GM12891 (cell line): Measurements from ENCODE around the gene FBXW2.
"Not testable (repeated sequence)": the region's sequence is repeated elsewhere in the genome, so short reads cannot be mapped to it uniquely, and the experiment has no call there.

Source experiments
- DNase-seq: peaks from one replicate; pipeline ENCODE4 v3.0.0; 2011; ENCODE audit warnings: low spot score; ENCODE audit not compliant: insufficient read length
- FAIRE-seq: peaks from 2 replicates; lab custom pipeline; 2011; peaks lifted over from hg19 to GRCh38; lab: Jason Lieb, UNC
- PAX5 ChIP-seq: IDR thresholded peaks from 2 replicates; pipeline ENCODE4 v1.6.1; 2011; ENCODE audit warnings: low read length, moderate library complexity, mild to moderate bottlenecking; ENCODE audit not compliant: insufficient read depth, severe bottlenecking
- POLR2A ChIP-seq: IDR thresholded peaks from 2 replicates; pipeline ENCODE4 v1.6.1; 2011; ENCODE audit warnings: low read depth, low read length, control low read depth
- POLR2AphosphoS5 ChIP-seq: IDR thresholded peaks from 2 replicates; pipeline ENCODE4 v1.6.1; 2011; ENCODE audit warnings: low read depth, low read length, control low read depth
- POU2F2 ChIP-seq: IDR thresholded peaks from 2 replicates; pipeline ENCODE4 v1.6.1; 2011; ENCODE audit warnings: low read depth, mild to moderate bottlenecking, control low read depth, low read length, moderate library complexity
- SPI1 ChIP-seq: IDR thresholded peaks from 2 replicates; pipeline ENCODE4 v1.6.1; 2011; ENCODE audit warnings: low read depth, low read length, control low read depth
- TAF1 ChIP-seq: IDR thresholded peaks from 2 replicates; pipeline ENCODE4 v1.6.1; 2011; ENCODE audit warnings: low read depth, low read length, control low read depth

The FBXW2 gene

DNA sequence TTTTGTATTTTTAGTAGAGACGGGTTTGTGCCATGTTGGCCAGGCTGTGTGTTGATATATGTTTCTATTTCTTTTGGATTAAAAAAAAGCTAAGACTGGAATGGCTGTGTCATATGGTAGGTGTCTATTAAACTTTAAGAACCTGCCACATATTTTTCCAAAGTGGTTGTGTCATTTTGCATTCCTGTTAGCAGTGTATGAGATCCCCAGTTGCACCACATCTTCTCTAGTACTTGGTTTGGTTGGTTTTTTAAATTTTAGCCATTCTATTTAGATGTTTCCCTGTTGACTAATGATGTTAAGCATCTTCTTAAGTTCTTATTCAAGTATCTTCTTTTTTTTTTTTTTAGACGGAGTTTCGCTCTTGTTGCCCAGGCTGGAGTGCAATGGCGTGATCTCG, 42.8 kb downstream of the FBXW2 start:
- no peak for DNase-seq
- FAIRE-seq, result no peak
- TF ChIP-seq POLR2A, result no peak
- TF ChIP-seq POLR2AphosphoS5, result no peak
- no peak for TF ChIP-seq POU2F2
- TF ChIP-seq PAX5, result no peak
- no peak for TF ChIP-seq SPI1
- no peak for TF ChIP-seq TAF1

DNA sequence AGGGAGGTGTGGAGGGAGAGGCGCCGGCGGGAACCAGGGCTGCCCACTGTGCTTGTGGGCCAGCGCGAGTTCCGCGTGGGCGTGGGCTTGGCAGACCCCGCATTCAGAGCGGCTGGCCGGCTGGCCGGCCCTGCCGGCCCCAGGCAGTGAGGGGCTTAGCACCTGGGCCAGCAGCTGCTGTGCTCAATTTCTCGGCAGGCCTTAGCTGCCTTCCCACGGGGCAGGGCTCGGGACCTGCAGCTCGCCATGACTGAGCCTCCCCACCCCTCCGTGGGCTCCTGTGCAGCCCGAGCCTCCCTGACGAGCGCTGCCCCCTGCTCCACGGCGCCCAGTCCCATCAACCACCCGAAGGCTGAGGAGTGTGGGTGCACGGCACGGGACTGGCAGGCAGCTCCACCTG, 46.9 kb downstream of the FBXW2 start:
- FAIRE-seq, DNase-seq: not testable (repeated sequence)

DNA sequence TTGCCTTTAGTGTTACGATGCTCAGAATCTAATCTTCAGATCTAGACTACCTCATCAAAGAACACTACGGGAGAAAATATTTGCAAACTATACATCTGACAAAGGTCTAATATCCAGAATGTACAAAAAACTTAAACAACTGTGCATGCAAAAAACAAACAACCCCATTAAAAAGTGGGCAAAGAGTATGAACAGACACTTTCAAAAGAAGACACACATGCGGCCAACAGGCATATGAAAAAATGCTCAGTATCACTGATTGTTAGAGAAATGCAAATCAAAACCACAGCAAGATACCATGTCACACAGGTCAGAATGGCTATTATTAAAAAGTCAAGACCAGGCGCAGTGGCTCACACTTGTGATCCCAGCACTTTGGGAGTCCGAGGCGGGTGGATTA, 47.9 kb downstream of the FBXW2 start:
- FAIRE-seq, result no peak
- no peak for DNase-seq
- TF ChIP-seq PAX5, result no peak
- TF ChIP-seq POU2F2, result no peak
- TF ChIP-seq POLR2A, result no peak
- no peak for TF ChIP-seq SPI1
- no peak for TF ChIP-seq TAF1
- no peak for TF ChIP-seq POLR2AphosphoS5

DNA sequence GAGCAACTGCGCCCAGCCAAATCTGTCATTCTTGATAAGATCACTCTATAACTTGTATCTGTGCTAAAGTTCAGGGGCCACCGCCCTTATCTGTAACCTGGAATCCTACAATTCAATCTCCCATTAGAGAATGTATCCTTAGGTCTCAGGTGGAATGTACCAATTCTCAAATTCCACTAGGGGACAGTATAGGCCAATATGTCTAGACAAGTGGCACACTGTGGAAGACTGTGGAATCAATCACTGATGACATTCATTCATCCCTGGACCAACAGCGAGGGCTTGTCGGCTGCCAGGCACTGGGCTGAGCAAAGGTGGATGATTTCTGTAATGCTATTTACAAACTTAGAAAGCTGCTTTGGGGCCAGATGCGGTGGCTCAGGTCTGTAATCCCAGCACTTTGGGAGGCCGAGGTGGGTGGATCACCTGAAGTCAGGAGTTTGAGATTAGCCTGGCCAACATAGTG, 50.2 kb downstream of the FBXW2 start:
- FAIRE-seq (peak; percentile 66), DNase-seq (peak; percentile 44)

DNA sequence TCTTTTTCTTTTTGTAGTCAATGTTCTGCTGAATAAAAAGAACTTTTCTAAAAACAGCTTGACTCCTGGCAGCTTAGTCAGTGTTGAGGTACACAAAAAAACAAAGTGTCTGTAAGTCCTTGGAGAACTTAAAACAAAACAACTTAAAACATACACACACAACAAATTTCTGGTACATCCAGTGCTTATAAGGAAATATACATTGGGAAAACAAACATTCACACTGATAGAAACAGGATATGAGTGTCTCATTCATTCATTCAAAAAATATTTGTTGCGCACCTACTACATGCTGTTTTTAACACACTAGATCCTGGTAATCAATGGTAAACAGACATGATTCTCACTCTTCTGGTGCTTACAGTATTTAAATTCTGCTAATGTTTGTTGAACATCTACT, 51.5 kb downstream of the FBXW2 start:
- no peak for DNase-seq
- FAIRE-seq, result no peak
- no peak for TF ChIP-seq SPI1
- no peak for TF ChIP-seq POLR2A
- TF ChIP-seq PAX5, result no peak
- no peak for TF ChIP-seq POU2F2

More for the DNA sequence above, 50.2 kb downstream of the FBXW2 start:
- TF ChIP-seq SPI1 (no peak), POU2F2 (no peak), POLR2AphosphoS5 (no peak), TAF1 (no peak), POLR2A (no peak), PAX5 (no peak)

DNA sequence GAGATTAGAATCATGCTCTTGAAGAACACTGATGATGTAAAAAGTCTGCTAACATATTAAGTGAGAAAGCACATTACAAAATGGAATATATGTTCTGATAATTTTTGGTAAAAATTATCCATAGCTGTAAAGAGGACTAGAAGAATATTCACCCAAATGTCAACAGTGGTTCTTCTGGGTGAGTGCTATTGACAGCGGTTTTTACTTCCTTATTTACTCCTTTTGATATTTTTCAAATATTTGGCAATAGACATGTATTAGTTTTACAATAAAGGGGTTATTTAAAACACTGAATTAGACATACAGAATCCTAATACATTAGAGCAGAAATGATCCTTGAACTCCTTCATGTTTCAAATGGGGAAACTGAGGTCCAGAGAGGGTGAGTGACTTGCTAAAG, 52.0 kb downstream of the FBXW2 start:
- FAIRE-seq (no peak), DNase-seq (no peak)
- TF ChIP-seq POLR2A (no peak), POU2F2 (no peak), PAX5 (no peak), SPI1 (no peak), TAF1 (no peak), POLR2AphosphoS5 (no peak)

DNA sequence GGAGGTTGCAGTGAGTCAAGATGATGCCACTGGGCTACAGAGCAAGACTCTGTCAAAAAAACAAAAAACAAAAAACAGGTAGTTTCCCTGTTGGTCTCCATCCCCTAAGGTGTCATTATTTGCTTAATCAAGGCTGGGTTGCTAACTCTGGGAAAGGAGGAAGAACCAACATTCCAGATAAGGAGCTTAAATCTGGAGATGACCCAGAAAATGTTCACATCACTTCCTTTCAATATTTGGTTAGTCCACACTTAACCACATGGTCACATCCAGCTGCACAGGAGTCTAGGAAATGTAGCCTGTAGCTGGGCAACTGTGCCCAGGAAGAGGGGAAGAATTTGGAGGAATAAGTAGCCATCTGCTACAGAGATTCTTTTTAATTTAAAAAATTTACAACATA, 53.1 kb downstream of the FBXW2 start:
- no peak for TF ChIP-seq POU2F2
- TF ChIP-seq POLR2AphosphoS5, result no peak
- no peak for TF ChIP-seq TAF1
- no peak for TF ChIP-seq PAX5
- no peak for TF ChIP-seq POLR2A
- no peak for TF ChIP-seq SPI1
- FAIRE-seq (no peak), DNase-seq (no peak)

DNA sequence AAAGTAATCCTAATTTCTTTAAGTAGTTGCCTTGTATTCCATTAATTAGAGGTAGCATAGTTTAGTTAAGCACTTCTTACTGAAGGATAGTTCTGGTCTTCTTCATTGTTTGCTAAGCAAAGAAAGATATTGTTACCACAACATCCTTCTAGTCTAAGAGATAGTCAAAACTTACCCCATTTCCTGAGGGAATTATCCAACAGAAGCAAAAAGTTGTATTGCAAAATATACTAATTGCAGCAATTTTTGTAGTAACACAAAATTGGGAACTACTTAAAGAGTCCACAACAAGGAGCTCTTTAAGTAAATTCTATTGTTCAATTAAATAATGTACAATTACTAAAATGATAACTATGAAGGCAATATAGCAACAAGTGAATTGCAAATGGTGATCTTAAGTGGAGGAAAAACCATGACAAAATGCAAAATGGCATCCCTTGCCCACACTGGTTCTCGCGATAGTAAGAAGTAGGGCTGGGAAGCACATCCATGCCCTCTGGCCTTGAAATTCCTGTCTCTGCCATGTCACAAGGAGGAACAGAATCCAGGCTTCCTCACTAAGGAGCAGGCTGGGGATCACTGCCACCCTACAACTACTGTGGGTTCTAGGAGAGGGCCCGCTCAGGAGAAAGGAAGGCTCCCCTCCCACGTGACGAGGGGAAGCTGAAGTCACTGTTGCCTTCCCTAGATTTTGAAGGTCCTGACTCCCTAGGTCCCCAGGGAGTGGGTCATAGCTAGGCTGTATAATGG, 55.6 kb downstream of the FBXW2 start:
- TF ChIP-seq POLR2AphosphoS5 (no peak), PAX5 (no peak), TAF1 (no peak)
- FAIRE-seq (no peak), DNase-seq (no peak)

DNA sequence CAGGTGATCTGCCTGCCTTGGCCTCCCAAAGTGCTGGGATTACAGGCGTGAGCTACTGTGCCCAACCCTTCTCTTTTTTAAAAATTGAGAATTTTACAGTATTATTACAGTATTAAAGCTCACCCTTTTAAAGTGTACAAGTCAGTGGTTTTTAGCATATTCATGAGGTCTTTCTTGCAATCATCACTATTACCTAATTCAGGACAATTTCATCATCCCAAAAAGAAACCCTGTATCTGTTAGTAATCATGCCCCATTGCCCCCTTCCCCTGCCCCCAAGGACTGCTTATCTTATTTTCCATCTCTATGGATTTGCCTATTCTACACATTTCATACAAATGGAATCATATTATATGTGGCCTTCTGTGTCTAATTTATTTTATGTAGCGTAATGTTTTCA, 56.3 kb downstream of the FBXW2 start:
- TF ChIP-seq POLR2A (no peak), SPI1 (no peak), POLR2AphosphoS5 (no peak), TAF1 (no peak), POU2F2 (no peak), PAX5 (no peak)
- no peak for FAIRE-seq
- no peak for DNase-seq

DNA sequence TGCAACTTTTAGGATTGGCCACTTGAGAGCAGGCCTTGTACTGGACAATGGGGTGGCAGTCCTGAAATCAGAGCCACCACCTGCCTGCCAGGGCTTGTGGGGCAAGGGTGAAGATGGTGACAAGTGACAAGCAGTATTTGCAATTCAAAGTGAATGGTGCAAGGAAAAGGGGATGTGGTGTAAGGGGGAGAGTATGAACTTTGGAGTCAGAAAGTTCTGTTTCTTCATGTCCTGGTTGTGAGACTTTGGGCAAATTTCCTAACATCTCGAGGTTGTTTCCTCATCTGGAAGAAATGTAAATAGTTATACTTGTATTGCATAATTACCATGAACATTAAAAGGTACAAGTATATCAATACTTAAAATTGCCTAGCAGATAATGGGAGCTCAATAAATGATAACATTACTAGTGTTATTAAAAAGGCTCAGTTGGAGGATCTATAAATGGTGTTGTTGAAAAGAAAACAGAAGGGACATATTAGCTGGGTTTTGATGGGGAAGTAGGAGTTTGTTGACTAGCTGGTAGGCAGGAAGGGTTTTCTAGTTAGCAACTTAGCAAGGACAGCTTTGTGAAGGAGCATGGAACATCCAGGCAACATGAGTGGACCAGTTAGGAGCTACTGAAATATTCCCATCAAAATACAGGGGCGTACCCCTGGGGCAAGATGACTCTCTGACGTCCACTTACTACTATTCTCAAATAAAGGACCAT, 57.6 kb downstream of the FBXW2 start:
- TF ChIP-seq PAX5 (no peak), POLR2AphosphoS5 (no peak), TAF1 (no peak), POLR2A (no peak), POU2F2 (no peak), SPI1 (no peak)
- DNase-seq (no peak), FAIRE-seq (peak; percentile 66)

DNA sequence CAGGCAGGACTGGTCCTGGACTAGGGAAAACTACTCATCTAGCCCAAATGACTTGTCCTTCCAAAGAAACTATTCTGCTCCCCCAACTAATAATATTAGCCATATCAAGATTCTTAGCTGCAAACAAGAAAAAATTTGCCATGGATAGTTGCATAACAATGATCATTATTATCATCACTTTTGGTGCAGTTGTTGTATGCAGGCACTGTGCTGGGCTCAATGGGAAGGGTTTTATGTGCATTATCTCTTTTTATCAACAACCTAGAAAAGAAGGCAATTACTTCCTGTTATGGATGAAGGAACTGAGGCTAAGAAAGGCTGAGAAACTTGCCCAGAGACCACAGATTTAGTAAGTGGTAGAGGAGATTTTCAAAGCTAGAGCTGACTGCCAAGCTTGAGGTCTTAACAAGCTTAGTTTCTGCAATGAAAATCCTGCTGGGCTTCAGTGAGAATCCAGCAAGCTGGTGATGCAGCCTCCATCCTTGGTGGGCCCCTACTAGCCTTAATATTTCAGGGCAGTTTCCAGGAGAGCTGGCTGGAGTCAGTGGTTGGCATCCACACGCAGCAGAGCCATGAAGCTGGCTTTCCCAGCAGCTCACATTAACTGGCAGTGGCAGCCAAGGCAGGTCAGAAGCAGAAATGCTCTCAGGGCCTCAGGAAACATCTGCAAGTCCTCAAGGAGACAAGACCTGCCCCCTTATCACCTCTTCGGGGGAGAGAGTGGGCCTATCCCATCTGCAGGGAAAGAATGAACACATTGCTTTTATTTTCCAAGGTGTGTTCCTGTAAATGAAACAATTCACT, 58.4 kb downstream of the FBXW2 start:
- TF ChIP-seq TAF1 (no peak), PAX5 (no peak), SPI1 (no peak), POLR2AphosphoS5 (no peak), POLR2A (no peak), POU2F2 (no peak)
- no peak for DNase-seq
- no peak for FAIRE-seq
